Heart left ventricle (tissue), 16 donors: ENCODE data around the gene NKX2-1. TPM values are rescaled to one million over a fixed set of nuclear protein-coding genes. Genes with fewer than 3 reads are reported as not detected.

ENCODE experiments used
- ATAC-seq, 4 donors: fragments of 200-7000 bp; cut with Tn5 transposase; one replicate each; pipeline ENCODE4 v1.9.1; 2020 to 2022; ENCODE audit warnings: moderate library complexity in 4 of 4, mild to moderate bottlenecking in 3 of 4, moderate number of reproducible peaks in 1 of 4
- DNase-seq, 5 donors: peaks; one replicate each; pipeline ENCODE4 v3.0.0-alpha.2; 2020
- H3K27ac ChIP-seq, 12 donors: fragments of 200-600 bp; sonication (generic) in 4 of 12; one replicate each; pipeline versions ENCODE4 v1.5.0 to v1.8.0; 2016 to 2022; ENCODE audit warnings: mild to moderate bottlenecking in 2 of 12
- H3K27me3 ChIP-seq, 9 donors: fragments of 200-600 bp; sonication (generic) in 2 of 9; one replicate each; pipeline versions ENCODE4 v1.5.1 to v1.8.0; 2016 to 2022; ENCODE audit warnings: mild to moderate bottlenecking in 3 of 9
- H3K36me3 ChIP-seq, 9 donors: fragments of 200-600 bp; sonication (generic) in 2 of 9; one replicate each; pipeline versions ENCODE4 v1.5.0 to v1.8.0; 2018 to 2022; ENCODE audit warnings: mild to moderate bottlenecking in 2 of 9
- H3K4me1 ChIP-seq, 12 donors: fragments of 200-600 bp; sonication (generic) in 4 of 12; one replicate each; pipeline versions ENCODE4 v1.5.0 to v1.8.0; 2016 to 2022; ENCODE audit warnings: mild to moderate bottlenecking in 3 of 12
- H3K4me3 ChIP-seq, 12 donors: fragments of 200-600 bp; sonication (generic) in 4 of 12; one replicate each; pipeline versions ENCODE4 v1.5.0 to v1.8.0; 2017 to 2022; ENCODE audit warnings: mild to moderate bottlenecking in 9 of 12, moderate library complexity in 4 of 12
- H3K9me3 ChIP-seq, 12 donors: fragments of 200-600 bp; sonication (generic) in 4 of 12; one replicate each; pipeline versions ENCODE4 v1.5.0 to v1.8.0; 2016 to 2022; ENCODE audit warnings: mild to moderate bottlenecking in 1 of 12
- POLR2A ChIP-seq, 2 donors: fragments of 450-650 bp; IDR thresholded peaks; one replicate each; pipeline ENCODE4 v1.6.1; 2017; ENCODE audit warnings: antibody characterized with exemption in 2 of 2, mild to moderate bottlenecking in 2 of 2, moderate library complexity in 2 of 2
- WGBS, 4 donors: extraction: QIAGEN DNeasy Blood & Tissue Kit in 2 of 4; methylation state at CpG; one replicate each; pipeline versions ENCODE4 v1.1.5 to v1.1.7; 2013 to 2018; 5-methylcytosine and 5-hydroxymethylcytosine counted together
- intact Hi-C, 10 donors: fragments of 100-400 bp; cut with DNase I; formaldehyde crosslinking; loops; one replicate each; pipeline versions ENCODE4 v1.11.1 to v1.14.2; 2022
- polyA plus RNA-seq, 2 donors: library from polyadenylated mRNA; stranded (reverse); fragments of 200-250 nt; gene quantifications; one replicate each; pipeline ENCODE4 v1.2.3, GENCODE V29; 2013
- total RNA-seq, 9 donors: library from RNA; depleted of rRNA in 2 of 9; stranded (reverse); fragments of >200 nt in 2 of 9; fragmentation: NEBNext Ultra II Directional in 3 of 9; extraction: Animal tissue kit (Norgen Biotek cat#: 25700) in 3 of 9; gene quantifications; one replicate each; pipeline versions ENCODE4 v1.1.0 to v1.2.4, GENCODE V29; 2016 to 2023
- TF ChIP-seq, protein P1 (sequence below), 12 donors: fragments of 200-600 bp; sonication (generic) in 4 of 12; IDR thresholded peaks; one replicate each; pipeline versions ENCODE4 v1.5.0 to v1.8.0; 2018 to 2022; ENCODE audit warnings: antibody characterized with exemption in 12 of 12, mild to moderate bottlenecking in 5 of 12
- donor health status: ischemic (EF 13 %, LVEDD 7.1; RV severe dilation, severe dysfunction).
- donor health status: healthy with polysubstance abuse.
- donor health status: DM: no; HTN: yes; CAD: no.
- donor health status: DM: no; HTN: no; CAD: no.
- donor health status: ischemic (EF 25% LVEDD 6.9; RV normal size, moderate dysfunction).
- donor health status: ischemic (EF 25% LVEDD 5.7; RV mildly dilated, moderate dysfunction).
- donor health status: healthy.
- donor health status: DM: yes; HTN: yes; CAD: no.
- donor health status: ischemic (EF 35%, LVEDD 5.7; RV mildly dilated, moderate dysfunction).
- donor health status: nonischemic (EF 11% LVEDD 7.7; RV severe dilation, severe dysfunction).
- donor health status: DM: yes; HTN: yes; CAD: no.
- donor health status: PGD.
- donor health status: ischemic (EF 29% LVEDD 5.4; RV normal size, mild dysfunction).
- donor health status: nonischemic (EF 23%, LVEDD 6.1; RV moderate dilation, normal function).

Gene NKX2-1
- total and polyA plus RNA-seq, 11 donors: not detected

DNA sequence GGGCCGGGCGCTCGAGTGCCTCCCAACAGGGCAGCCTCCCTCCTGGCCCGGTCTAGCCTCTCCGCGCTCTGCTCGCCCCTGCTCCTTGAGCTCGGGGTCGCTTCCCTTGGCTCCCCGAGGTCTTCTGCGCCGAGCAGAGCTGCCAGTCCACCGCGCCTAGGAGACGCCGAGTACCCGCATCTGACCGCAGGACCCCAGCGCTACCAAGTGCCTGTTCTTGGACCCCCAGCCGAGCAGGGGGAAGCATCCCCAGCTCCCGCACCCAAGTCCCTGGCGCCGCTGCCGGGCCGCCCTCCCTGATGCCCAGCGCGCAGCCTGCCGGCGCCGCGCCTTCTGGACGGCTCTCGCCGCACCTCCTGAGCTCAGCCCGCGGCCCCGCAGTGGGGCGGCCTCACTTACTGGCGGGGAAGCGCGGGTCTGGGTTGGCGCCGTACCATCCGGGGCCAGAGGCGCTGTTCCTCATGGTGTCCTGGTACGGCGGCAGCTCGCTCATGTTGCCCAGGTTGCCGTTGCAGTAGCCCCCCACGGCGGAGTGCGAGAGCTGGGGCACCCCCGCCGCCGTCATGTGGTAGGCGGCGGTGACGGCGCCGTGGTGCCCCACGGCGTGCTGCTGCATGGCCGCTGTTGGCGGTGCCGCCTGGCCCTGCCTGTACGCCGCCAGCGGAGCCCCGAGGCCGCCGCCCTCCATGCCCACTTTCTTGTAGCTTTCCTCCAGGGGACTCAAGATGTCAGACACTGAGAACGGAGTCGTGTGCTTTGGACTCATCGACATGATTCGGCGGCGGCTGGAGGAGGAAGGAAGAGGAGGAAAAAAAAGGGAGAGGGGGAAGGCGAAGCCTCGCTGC lies 1.2 kb downstream of the NKX2-1 start:
- H3K9me3 ChIP-seq: no peaks in the 10 kb centered on the region
- no peak overlapping the region for H3K27ac ChIP-seq
- peaks cover 0 to 65% (median 18%) of the 10 kb centered on the region in 12 donors for H3K4me1 ChIP-seq
- TF ChIP-seq, protein P1, sequence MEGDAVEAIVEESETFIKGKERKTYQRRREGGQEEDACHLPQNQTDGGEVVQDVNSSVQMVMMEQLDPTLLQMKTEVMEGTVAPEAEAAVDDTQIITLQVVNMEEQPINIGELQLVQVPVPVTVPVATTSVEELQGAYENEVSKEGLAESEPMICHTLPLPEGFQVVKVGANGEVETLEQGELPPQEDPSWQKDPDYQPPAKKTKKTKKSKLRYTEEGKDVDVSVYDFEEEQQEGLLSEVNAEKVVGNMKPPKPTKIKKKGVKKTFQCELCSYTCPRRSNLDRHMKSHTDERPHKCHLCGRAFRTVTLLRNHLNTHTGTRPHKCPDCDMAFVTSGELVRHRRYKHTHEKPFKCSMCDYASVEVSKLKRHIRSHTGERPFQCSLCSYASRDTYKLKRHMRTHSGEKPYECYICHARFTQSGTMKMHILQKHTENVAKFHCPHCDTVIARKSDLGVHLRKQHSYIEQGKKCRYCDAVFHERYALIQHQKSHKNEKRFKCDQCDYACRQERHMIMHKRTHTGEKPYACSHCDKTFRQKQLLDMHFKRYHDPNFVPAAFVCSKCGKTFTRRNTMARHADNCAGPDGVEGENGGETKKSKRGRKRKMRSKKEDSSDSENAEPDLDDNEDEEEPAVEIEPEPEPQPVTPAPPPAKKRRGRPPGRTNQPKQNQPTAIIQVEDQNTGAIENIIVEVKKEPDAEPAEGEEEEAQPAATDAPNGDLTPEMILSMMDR (IDR thresholded peaks at IDR 0.05): no peak
- TF ChIP-seq POLR2A (IDR thresholded peaks at IDR 0.05): no peak
- H3K4me3 ChIP-seq: peak overlapping the region in 9 of 12 donors; percentile 7 to 36 (median 19)
- ATAC-seq (peak in 3 of 4 donors; percentile 29 to 77 (median 64)), DNase-seq (no peak)
- peaks cover 67 to 100% (median 99%) of the 10 kb centered on the region in 9 donors for H3K27me3 ChIP-seq
- WGBS, 4 donors: 1 to 3% (median 2%) methylated on average over 16 to 79 of the region's 79 CpGs
- no peaks in the 10 kb centered on the region for H3K36me3 ChIP-seq
- intact Hi-C loops: no loop called here

- Histone ChIP-seq H3K36me3 (no peaks in the 10 kb centered on the region), H3K27ac (no peak overlapping the region), H3K27me3 (peaks cover 67 to 100% (median 99%) of the 10 kb centered on the region in 9 donors), H3K4me3 (peak overlapping the region in 2 of 12 donors; percentile 4 to 11), H3K9me3 (no peaks in the 10 kb centered on the region), H3K4me1 (peaks cover 0 to 71% (median 18%) of the 10 kb centered on the region in 12 donors)
- DNase-seq: no peak
- 0 to 3% (median 2%) methylated on average over 4 to 34 of the region's 34 CpGs for WGBS, 4 donors
- no peak for ATAC-seq
- intact Hi-C loops: no loop called here
- no peak for TF ChIP-seq POLR2A (IDR thresholded peaks at IDR 0.05)
- TF ChIP-seq, protein P1 (IDR thresholded peaks at IDR 0.05): no peak
These were observed 1.9 kb downstream of the NKX2-1 start for GRCh38 chr14:36518031-36518585.

DNA sequence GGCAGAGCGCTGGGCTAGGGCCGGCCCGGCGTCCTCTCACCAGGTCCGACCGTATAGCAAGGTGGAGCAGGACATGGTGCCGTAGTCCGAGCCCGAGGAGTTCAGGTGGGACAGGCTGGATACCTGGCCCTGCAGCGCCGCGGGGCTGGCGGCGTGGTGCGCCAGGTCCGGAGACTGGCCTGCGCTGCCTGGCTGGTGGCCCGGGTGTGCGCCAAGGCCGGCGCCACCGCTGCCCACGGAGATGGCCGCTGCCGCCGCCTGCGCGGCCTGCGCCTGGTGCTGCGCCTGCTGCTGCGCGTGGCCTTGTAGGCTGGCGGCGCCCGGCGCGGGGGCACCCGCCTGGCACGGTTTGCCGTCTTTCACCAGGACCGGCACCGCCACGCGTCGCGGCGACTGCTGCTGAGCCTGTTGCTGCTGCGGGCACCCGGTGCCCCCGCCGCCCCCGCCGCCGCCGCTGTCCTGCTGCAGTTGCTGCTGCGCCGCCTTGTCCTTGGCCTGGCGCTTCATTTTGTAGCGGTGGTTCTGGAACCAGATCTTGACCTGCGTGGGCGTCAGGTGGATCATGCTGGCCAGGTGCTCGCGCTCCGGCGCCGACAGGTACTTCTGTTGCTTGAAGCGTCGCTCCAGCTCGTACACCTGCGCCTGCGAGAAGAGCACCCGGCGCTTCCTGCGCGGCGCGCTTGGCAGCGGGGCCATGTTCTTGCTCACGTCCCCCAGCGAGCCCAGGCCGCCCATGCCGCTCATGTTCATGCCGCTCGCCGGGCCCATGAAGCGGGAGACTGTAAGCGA lies 2.6 kb downstream of the NKX2-1 start:
- Histone ChIP-seq H3K9me3 (no peaks in the 10 kb centered on the region), H3K4me3 (peak overlapping the region in 3 of 12 donors; percentile 4 to 11 (median 6)), H3K4me1 (peaks cover 0 to 65% (median 18%) of the 10 kb centered on the region in 12 donors), H3K27me3 (peaks cover 61 to 100% (median 99%) of the 10 kb centered on the region in 9 donors), H3K27ac (no peak overlapping the region), H3K36me3 (no peaks in the 10 kb centered on the region)
- TF ChIP-seq, protein P1 (IDR thresholded peaks at IDR 0.05): no peak
- no peak for TF ChIP-seq POLR2A (IDR thresholded peaks at IDR 0.05)
- DNase-seq (no peak), ATAC-seq (peak in 3 of 4 donors; percentile 11 to 78 (median 57))
- 2% methylated on average over 15 to 87 of the region's 87 CpGs for WGBS, 4 donors
- intact Hi-C loops: no loop called here
